Endodermal cell (in vitro differentiated cells): ENCODE data around the gene RNF186. TPM values are rescaled to one million over a fixed set of nuclear protein-coding genes. Genes with fewer than 3 reads are reported as not detected.

ENCODE experiments used
- DNase-seq: peaks from one replicate; pipeline ENCODE4 v3.0.0-alpha.2; 2017
- H3K27ac ChIP-seq: 2 replicates; pipeline ENCODE4 v1.5.1; 2013; ENCODE audit warnings: mild to moderate bottlenecking, low read depth, low read length, moderate library complexity
- H3K27me3 ChIP-seq: 2 replicates; pipeline ENCODE4 v1.6.1; 2013; ENCODE audit warnings: mild to moderate bottlenecking, low read length, moderate library complexity; ENCODE audit not compliant: insufficient read depth, control insufficient read depth, poor library complexity, severe bottlenecking
- H3K36me3 ChIP-seq: 2 replicates; pipeline ENCODE4 v1.7.0; 2013; ENCODE audit warnings: mild to moderate bottlenecking, low read length, moderate library complexity; ENCODE audit not compliant: control insufficient read depth, insufficient read depth
- H3K4me1 ChIP-seq: one replicate; pipeline ENCODE4 v1.7.0; 2013; ENCODE audit warnings: low read length; ENCODE audit not compliant: control insufficient read depth, insufficient read depth
- H3K4me3 ChIP-seq: 2 replicates; pipeline ENCODE4 v1.5.1; 2013; ENCODE audit warnings: mild to moderate bottlenecking, low read length, moderate library complexity
- H3K9ac ChIP-seq: 2 replicates; pipeline ENCODE4 v1.6.1; 2013; ENCODE audit warnings: mild to moderate bottlenecking, low read length, moderate library complexity; ENCODE audit not compliant: poor library complexity, severe bottlenecking; ENCODE audit errors: extremely low read depth
- H3K9me3 ChIP-seq: 2 replicates; pipeline ENCODE4 v1.6.1; 2013; ENCODE audit warnings: mild to moderate bottlenecking, low read length, moderate library complexity; ENCODE audit not compliant: control insufficient read depth
- H3K27ac Mint-ChIP-seq: 2 replicates; pipeline ENCODE4 v1.8.0; 2020; ENCODE audit warnings: mixed read lengths
- H3K27me3 Mint-ChIP-seq: 2 replicates; pipeline ENCODE4 v1.8.0; 2021; ENCODE audit warnings: mild to moderate bottlenecking, mixed read lengths; ENCODE audit not compliant: insufficient read depth
- H3K36me3 Mint-ChIP-seq: 2 replicates; pipeline ENCODE4 v1.8.0; 2020; ENCODE audit warnings: low read depth, mixed read lengths
- H3K4me1 Mint-ChIP-seq: 2 replicates; pipeline ENCODE4 v1.8.0; 2020; ENCODE audit warnings: mixed read lengths
- H3K4me3 Mint-ChIP-seq: 2 replicates; pipeline ENCODE4 v1.8.0; 2020; ENCODE audit warnings: mild to moderate bottlenecking, moderate library complexity, mixed read lengths
- H3K9me3 Mint-ChIP-seq: 2 replicates; pipeline ENCODE4 v1.8.0; 2020; ENCODE audit warnings: mild to moderate bottlenecking, mixed read lengths
- CTCF ChIP-seq: fragments of 200-600 bp; sonication (generic); conservative IDR thresholded peaks from 2 replicates; pipeline ENCODE4 v1.5.0; 2021; ENCODE audit warnings: antibody characterized with exemption, mild to moderate bottlenecking
- WGBS, 2 experiments: methylation state at CpG; one replicate each; pipeline versions ENCODE4 v1.1.5 to v1.1.7; 2013; ENCODE audit warnings: missing lambda C conversion rate in 2 of 2, mixed read lengths in 1 of 2; ENCODE audit not compliant: insufficient coverage in 1 of 2, insufficient read length in 1 of 2; 5-methylcytosine and 5-hydroxymethylcytosine counted together
- total RNA-seq, 2 donors: library from RNA; stranded (reverse); fragmentation: NEBNext Ultra II Directional in 1 of 2; extraction: Animal tissue kit (Norgen Biotek cat#: 25700) in 1 of 2; gene quantifications; 2 replicates in 1 of 2; 3 replicates in 1 of 2; pipeline ENCODE4 v1.2.1, GENCODE V29; 2021

Gene RNF186
- total RNA-seq, 2 donors from 2014 or later, result not detected

- no peak overlapping the region for H3K4me3 Mint-ChIP-seq
- no peak for DNase-seq
- no peaks in the 10 kb centered on the region for H3K36me3 Mint-ChIP-seq
- H3K4me1 Mint-ChIP-seq, result no peaks in the 10 kb centered on the region
- Histone ChIP-seq H3K36me3 (no peaks in the 10 kb centered on the region), H3K27ac (no peak overlapping the region), H3K4me1 (no peaks in the 10 kb centered on the region), H3K9me3 (no peaks in the 10 kb centered on the region), H3K4me3 (no peak overlapping the region), H3K9ac (no peak overlapping the region), H3K27me3 (peaks cover 4% of the 10 kb centered on the region)
- 92 to 100% methylated on average over 4 to 5 of the region's 5 CpGs for WGBS, 2 experiments
- no peaks in the 10 kb centered on the region for H3K9me3 Mint-ChIP-seq
- no peak for TF ChIP-seq CTCF
- peaks cover 33% of the 10 kb centered on the region for H3K27me3 Mint-ChIP-seq
- H3K27ac Mint-ChIP-seq, result peak overlapping the region; percentile 29
Observed at GRCh38 chr1:19776287-19776686, 38.8 kb downstream of the RNF186 start.

- DNase-seq, result no peak
- peaks cover 30% of the 10 kb centered on the region for H3K27me3 Mint-ChIP-seq
- H3K9ac ChIP-seq, result no peak overlapping the region
Observed at GRCh38 chr1:19775831-19776230, 39.3 kb downstream of the RNF186 start.

GRCh38 chr1:19775317-19775716, 39.8 kb downstream of the RNF186 start:
- Mint-ChIP-seq H3K36me3 (no peaks in the 10 kb centered on the region), H3K4me3 (no peak overlapping the region), H3K9me3 (no peaks in the 10 kb centered on the region), H3K27ac (no peak overlapping the region), H3K27me3 (peaks cover 25% of the 10 kb centered on the region), H3K4me1 (no peaks in the 10 kb centered on the region)
- 86 to 92% methylated on average over 5 to 6 of the region's 6 CpGs for WGBS, 2 experiments
- no peak for DNase-seq
- Histone ChIP-seq H3K4me1 (no peaks in the 10 kb centered on the region), H3K4me3 (no peak overlapping the region), H3K9me3 (no peaks in the 10 kb centered on the region), H3K36me3 (no peaks in the 10 kb centered on the region), H3K27ac (no peak overlapping the region), H3K27me3 (no peaks in the 10 kb centered on the region), H3K9ac (no peak overlapping the region)
- TF ChIP-seq CTCF, result no peak

More at GRCh38 chr1:19775831-19776230, 39.3 kb downstream of the RNF186 start:
- Histone ChIP-seq H3K27ac (no peak overlapping the region), H3K36me3 (no peaks in the 10 kb centered on the region), H3K9me3 (no peaks in the 10 kb centered on the region), H3K27me3 (peaks cover 3% of the 10 kb centered on the region), H3K4me3 (no peak overlapping the region), H3K4me1 (no peaks in the 10 kb centered on the region)
- Mint-ChIP-seq H3K27ac (peak overlapping the region; percentile 29), H3K36me3 (no peaks in the 10 kb centered on the region), H3K9me3 (no peaks in the 10 kb centered on the region), H3K4me3 (no peak overlapping the region), H3K4me1 (no peaks in the 10 kb centered on the region)
- 91 to 100% methylated on average over 3 to 9 of the region's 9 CpGs for WGBS, 2 experiments
- TF ChIP-seq CTCF, result no peak
